HFFc6 (cell line): ENCODE results near the gene MRPL12. TPM values are rescaled to one million over a fixed set of nuclear protein-coding genes. Genes with fewer than 3 reads are reported as not detected.
A peak's percentile ranks its signal among the peaks of the same experiment; 100 is the strongest.

Source experiments
- DNase-seq: peaks from one replicate; pipeline ENCODE4 v3.0.0-alpha.2; 2018
- H3K27ac Mint-ChIP-seq: 2 replicates; pipeline ENCODE4 v1.8.0; 2020; ENCODE audit warnings: mild to moderate bottlenecking, mixed read lengths
- H3K27me3 Mint-ChIP-seq: 2 replicates; pipeline ENCODE4 v1.8.0; 2021; ENCODE audit warnings: mild to moderate bottlenecking, moderate library complexity, mixed read lengths; ENCODE audit not compliant: insufficient read depth
- H3K36me3 Mint-ChIP-seq: 2 replicates; pipeline ENCODE4 v1.8.0; 2021; ENCODE audit warnings: low read depth, mixed read lengths
- H3K4me1 Mint-ChIP-seq: 2 replicates; pipeline ENCODE4 v1.8.0; 2020; ENCODE audit warnings: low read depth, mixed read lengths
- H3K4me3 Mint-ChIP-seq: 2 replicates; pipeline ENCODE4 v1.8.0; 2020; ENCODE audit warnings: mild to moderate bottlenecking, moderate library complexity, mixed read lengths
- H3K9me3 Mint-ChIP-seq: 2 replicates; pipeline ENCODE4 v1.8.0; 2020; ENCODE audit warnings: mild to moderate bottlenecking, mixed read lengths
- CTCF ChIP-seq: fragments of 200-600 bp; sonication (generic); IDR thresholded peaks from 2 replicates; pipeline ENCODE4 v1.5.0; 2021; ENCODE audit warnings: antibody characterized with exemption, mild to moderate bottlenecking
- total RNA-seq, 6 experiments: library from RNA; stranded (reverse); fragmentation: NEBNext Ultra II Directional; extraction: Animal tissue kit (Norgen Biotek cat#: 25700); gene quantifications; 2 replicates in 1 of 6; 3 replicates in 5 of 6; pipeline ENCODE4 v1.2.3, GENCODE V29; 2021

The MRPL12 gene
- total RNA-seq, 6 experiments from 2014 or later = 105 to 124 (median 113) TPM

GRCh38 chr17:81666342-81667191, 36.6 kb upstream of the MRPL12 start, which contains the start of the genes CCDC137 and OXLD1:
Gene CCDC137, plus strand, starts transcription at chr17:81666737. Its CDS starts 30 bp downstream, at chr17:81666767.
Gene OXLD1, minus strand, starts transcription at chr17:81666605. Its CDS starts 28 bp downstream, at chr17:81666577.
- Mint-ChIP-seq H3K9me3 (no peaks in the 10 kb centered on the region), H3K27me3 (no peaks in the 10 kb centered on the region; the same call in none of the 2 replicates), H3K4me3 (peak within 1 kb of the TSS; percentile 91), H3K4me1 (peaks cover 25% of the 10 kb centered on the region), H3K36me3 (peaks cover 14% of the 10 kb centered on the region; the same call in 1 of the 2 replicates), H3K27ac (peak within 1 kb of the TSS; percentile 83)
- no peak for TF ChIP-seq CTCF
- peak; percentile 94 for DNase-seq

- Mint-ChIP-seq H3K27me3 (no peaks in the 10 kb centered on the region; the same call in 1 of the 2 replicates), H3K4me1 (peaks cover 25% of the 10 kb centered on the region), H3K4me3 (peak overlapping the region; percentile 91), H3K9me3 (no peaks in the 10 kb centered on the region), H3K36me3 (peaks cover 14% of the 10 kb centered on the region; the same call in 1 of the 2 replicates), H3K27ac (peak overlapping the region; percentile 29; the same call in 1 of the 2 replicates)
- TF ChIP-seq CTCF = peak; percentile 25; the same call in 1 of the 2 replicates
- DNase-seq = no peak
These were observed 35.4 kb upstream of the MRPL12 start for GRCh38 chr17:81667754-81668153.

GRCh38 chr17:81672504-81672903, 30.7 kb upstream of the MRPL12 start:
- Mint-ChIP-seq H3K4me3 (no peak overlapping the region), H3K27me3 (peaks cover 1% of the 10 kb centered on the region), H3K36me3 (peaks cover 13% of the 10 kb centered on the region; the same call in 1 of the 2 replicates), H3K27ac (no peak overlapping the region), H3K4me1 (peaks cover 17% of the 10 kb centered on the region), H3K9me3 (no peaks in the 10 kb centered on the region)
- no peak for DNase-seq
- TF ChIP-seq CTCF = no peak

GRCh38 chr17:81672954-81673353, 30.2 kb upstream of the MRPL12 start:
- no peak for DNase-seq
- Mint-ChIP-seq H3K9me3 (no peaks in the 10 kb centered on the region), H3K4me1 (peaks cover 12% of the 10 kb centered on the region), H3K36me3 (peaks cover 9% of the 10 kb centered on the region; the same call in 1 of the 2 replicates), H3K27ac (no peak overlapping the region), H3K27me3 (peaks cover 1% of the 10 kb centered on the region), H3K4me3 (no peak overlapping the region)
- no peak for TF ChIP-seq CTCF

- DNase-seq = no peak
- no peak for TF ChIP-seq CTCF
- peaks cover 7% of the 10 kb centered on the region for H3K4me1 Mint-ChIP-seq
- H3K4me3 Mint-ChIP-seq = no peak overlapping the region
- no peaks in the 10 kb centered on the region for H3K9me3 Mint-ChIP-seq
- peaks cover 5% of the 10 kb centered on the region; the same call in 1 of the 2 replicates for H3K36me3 Mint-ChIP-seq
- peaks cover 1% of the 10 kb centered on the region for H3K27me3 Mint-ChIP-seq
- no peak overlapping the region for H3K27ac Mint-ChIP-seq
These were observed 29.5 kb upstream of the MRPL12 start for GRCh38 chr17:81673561-81674258.
